Testis (tissue), 3 donors: ENCODE measurements around the gene RASGRP3. TPM values are rescaled to one million over a fixed set of nuclear protein-coding genes. Genes with fewer than 3 reads are reported as not detected.

ENCODE experiments used
- DNase-seq: peaks from one replicate; pipeline ENCODE4 v3.0.0-alpha.2; 2019
- H3K27ac ChIP-seq, 2 donors: fragments of 200-600 bp; sonication (generic); one replicate each; pipeline ENCODE4 v1.5.1; 2019
- H3K27me3 ChIP-seq: fragments of 200-600 bp; sonication (generic); one replicate; pipeline ENCODE4 v1.5.1; 2019
- H3K36me3 ChIP-seq: fragments of 200-600 bp; sonication (generic); one replicate; pipeline ENCODE4 v1.5.1; 2017; ENCODE audit warnings: low read depth; ENCODE audit errors: missing control alignments
- H3K4me1 ChIP-seq: fragments of 200-600 bp; sonication (generic); one replicate; pipeline ENCODE4 v1.5.1; 2019
- H3K4me3 ChIP-seq, 2 donors: fragments of 200-600 bp; sonication (generic); one replicate each; pipeline ENCODE4 v1.5.1; 2017 to 2019
- H3K9me3 ChIP-seq: fragments of 200-600 bp; sonication (generic); one replicate; pipeline ENCODE4 v1.5.1; 2017
- CTCF ChIP-seq, 3 experiments: fragments of 450-650 bp in 2 of 3; fragments of 200-600 bp in 1 of 3; sonication (generic) in 1 of 3; IDR thresholded peaks; one replicate each; pipeline ENCODE4 v1.5.1; 2016 to 2019; ENCODE audit warnings: antibody characterized with exemption in 3 of 3, mild to moderate bottlenecking in 2 of 3, moderate library complexity in 1 of 3
- POLR2A ChIP-seq: fragments of 450-650 bp; IDR thresholded peaks from one replicate; pipeline ENCODE4 v1.6.1; 2017; ENCODE audit warnings: antibody characterized with exemption, mild to moderate bottlenecking, moderate library complexity
- WGBS, 2 donors: methylation state at CpG; one replicate each; pipeline ENCODE4 v1.1.5; 2018; 5-methylcytosine and 5-hydroxymethylcytosine counted together
- intact Hi-C: fragments of 100-400 bp; cut with DNase I; formaldehyde crosslinking; loops from one replicate; pipeline ENCODE4 v1.15.1; 2023; ENCODE audit warnings: low total_unique reads
- polyA plus RNA-seq: library from polyadenylated mRNA; stranded (reverse); fragments of 350-450 nt; fragmentation: Illumina TruSeq; extraction: RNeasy Lipid Tissue Mini Kit (QIAGEN cat#74804); gene quantifications from one replicate; pipeline ENCODE4 v1.2.3, GENCODE V29; 2014; ENCODE audit warnings: low read depth, low replicate concordance; ENCODE audit not compliant: insufficient read depth
- total RNA-seq, 2 donors: library from RNA; depleted of rRNA; stranded (reverse); fragments of >200 nt; gene quantifications; one replicate each; pipeline ENCODE4 v1.2.3, GENCODE V29; 2016

RASGRP3 gene
- total and polyA plus RNA-seq, 3 donors from 2014 or later: 2.8 to 26.3 (median 8.2) TPM

- no peaks in the 10 kb centered on the region for H3K9me3 ChIP-seq
- peaks cover 6% of the 10 kb centered on the region for H3K4me1 ChIP-seq
- WGBS, 2 donors: 74 to 75% methylated on average over 2 of the region's 2 CpGs
- no peak overlapping the region for H3K27ac ChIP-seq
- DNase-seq: no peak
- no peak overlapping the region for H3K4me3 ChIP-seq
- no peak for TF ChIP-seq POLR2A
- no peak for TF ChIP-seq CTCF (IDR thresholded peaks at IDR 0.05)
- no peaks in the 10 kb centered on the region for H3K36me3 ChIP-seq
- intact Hi-C loops: no loop called here
- H3K27me3 ChIP-seq: no peaks in the 10 kb centered on the region
These were observed 83.6 kb downstream of the RASGRP3 start for GRCh38 chr2:33560017-33560416.

- intact Hi-C loops: no loop called here
- H3K4me1 ChIP-seq: no peaks in the 10 kb centered on the region
- no peak for TF ChIP-seq POLR2A
- no peak for TF ChIP-seq CTCF (IDR thresholded peaks at IDR 0.05)
- no peaks in the 10 kb centered on the region for H3K36me3 ChIP-seq
- H3K27me3 ChIP-seq: no peaks in the 10 kb centered on the region
- no peak overlapping the region for H3K4me3 ChIP-seq
- no peaks in the 10 kb centered on the region for H3K9me3 ChIP-seq
- H3K27ac ChIP-seq: no peak overlapping the region
- no peak for DNase-seq
These were observed 85.4 kb downstream of the RASGRP3 start for GRCh38 chr2:33561872-33562271.

DNA sequence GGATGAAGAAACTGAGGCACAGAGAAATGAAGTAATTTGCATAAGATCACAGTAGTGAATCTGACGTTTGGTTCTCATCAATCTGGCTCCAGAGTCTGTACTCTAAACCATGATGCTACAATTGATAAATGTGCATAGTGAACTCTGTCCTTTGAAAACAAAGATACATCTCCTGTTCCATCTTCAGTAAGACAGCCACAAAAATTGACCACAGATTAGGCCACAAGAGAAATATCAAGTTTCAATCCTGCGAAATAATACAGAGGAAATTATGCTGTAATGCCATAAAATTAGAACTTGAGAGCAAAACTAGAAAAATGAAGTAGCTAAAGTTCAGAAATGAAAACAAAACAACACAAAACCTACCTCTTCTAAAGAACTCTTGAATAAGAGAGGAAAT is 94.2 kb downstream of the RASGRP3 start:
- 80% methylated on average over 2 of the region's 2 CpGs for WGBS, 2 donors
- no peaks in the 10 kb centered on the region for H3K4me1 ChIP-seq
- intact Hi-C loops: no loop called here
- no peaks in the 10 kb centered on the region for H3K27me3 ChIP-seq
- H3K4me3 ChIP-seq: no peak overlapping the region
- no peak overlapping the region for H3K27ac ChIP-seq
- DNase-seq: no peak
- H3K9me3 ChIP-seq: no peaks in the 10 kb centered on the region
- no peaks in the 10 kb centered on the region for H3K36me3 ChIP-seq
- TF ChIP-seq POLR2A: no peak
- TF ChIP-seq CTCF (IDR thresholded peaks at IDR 0.05): no peak

GRCh38 chr2:33573657-33574056 is 97.2 kb downstream of the RASGRP3 start:
- no peaks in the 10 kb centered on the region for H3K36me3 ChIP-seq
- intact Hi-C loops: no loop called here
- H3K9me3 ChIP-seq: no peaks in the 10 kb centered on the region
- WGBS, 2 donors: 87 to 99% methylated on average over 6 of the region's 6 CpGs
- no peak overlapping the region for H3K4me3 ChIP-seq
- no peaks in the 10 kb centered on the region for H3K4me1 ChIP-seq
- H3K27me3 ChIP-seq: no peaks in the 10 kb centered on the region
- DNase-seq: no peak
- no peak for TF ChIP-seq POLR2A
- no peak for TF ChIP-seq CTCF (IDR thresholded peaks at IDR 0.05)
- no peak overlapping the region for H3K27ac ChIP-seq

GRCh38 chr2:33577084-33577483 is 100.6 kb downstream of the RASGRP3 start:
- intact Hi-C loops: no loop called here
- Histone ChIP-seq H3K27ac (peak overlapping the region in 1 of 2 donors; percentile 1), H3K36me3 (no peaks in the 10 kb centered on the region), H3K4me1 (no peaks in the 10 kb centered on the region), H3K27me3 (no peaks in the 10 kb centered on the region), H3K9me3 (no peaks in the 10 kb centered on the region), H3K4me3 (no peak overlapping the region)
- DNase-seq: no peak
- no peak for TF ChIP-seq CTCF (IDR thresholded peaks at IDR 0.05)
- no peak for TF ChIP-seq POLR2A
- 68 to 69% methylated on average over 8 of the region's 8 CpGs for WGBS, 2 donors
